ENCODE results near the gene RBM47. TPM values are rescaled to one million over a fixed set of nuclear protein-coding genes. Genes with fewer than 3 reads are reported as not detected.
A peak's percentile ranks its signal among the peaks of the same experiment; 100 is the strongest.

RBM47 gene
- total RNA-seq, 4 donors from 2014 or later = 182 to 423 (median 320) TPM

- H3K4me3 ChIP-seq = no peak overlapping the region
- no peak overlapping the region for H3K27ac ChIP-seq
- DNase-seq = no peak
- peaks cover 0 to 5% (median 0%) of the 10 kb centered on the region in 3 donors for H3K36me3 ChIP-seq
- H3K9me3 ChIP-seq = no peaks in the 10 kb centered on the region
- no peaks in the 10 kb centered on the region for H3K27me3 ChIP-seq
- H3K4me1 ChIP-seq = peaks cover 0 to 37% (median 0%) of the 10 kb centered on the region in 4 donors
- no peak for TF ChIP-seq POLR2A (IDR thresholded peaks at IDR 0.05)
- TF ChIP-seq, protein P1, sequence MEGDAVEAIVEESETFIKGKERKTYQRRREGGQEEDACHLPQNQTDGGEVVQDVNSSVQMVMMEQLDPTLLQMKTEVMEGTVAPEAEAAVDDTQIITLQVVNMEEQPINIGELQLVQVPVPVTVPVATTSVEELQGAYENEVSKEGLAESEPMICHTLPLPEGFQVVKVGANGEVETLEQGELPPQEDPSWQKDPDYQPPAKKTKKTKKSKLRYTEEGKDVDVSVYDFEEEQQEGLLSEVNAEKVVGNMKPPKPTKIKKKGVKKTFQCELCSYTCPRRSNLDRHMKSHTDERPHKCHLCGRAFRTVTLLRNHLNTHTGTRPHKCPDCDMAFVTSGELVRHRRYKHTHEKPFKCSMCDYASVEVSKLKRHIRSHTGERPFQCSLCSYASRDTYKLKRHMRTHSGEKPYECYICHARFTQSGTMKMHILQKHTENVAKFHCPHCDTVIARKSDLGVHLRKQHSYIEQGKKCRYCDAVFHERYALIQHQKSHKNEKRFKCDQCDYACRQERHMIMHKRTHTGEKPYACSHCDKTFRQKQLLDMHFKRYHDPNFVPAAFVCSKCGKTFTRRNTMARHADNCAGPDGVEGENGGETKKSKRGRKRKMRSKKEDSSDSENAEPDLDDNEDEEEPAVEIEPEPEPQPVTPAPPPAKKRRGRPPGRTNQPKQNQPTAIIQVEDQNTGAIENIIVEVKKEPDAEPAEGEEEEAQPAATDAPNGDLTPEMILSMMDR (IDR thresholded peaks at IDR 0.05) = no peak
Measured at GRCh38 chr4:40486534-40486933, 143.1 kb downstream of the RBM47 start.

DNA sequence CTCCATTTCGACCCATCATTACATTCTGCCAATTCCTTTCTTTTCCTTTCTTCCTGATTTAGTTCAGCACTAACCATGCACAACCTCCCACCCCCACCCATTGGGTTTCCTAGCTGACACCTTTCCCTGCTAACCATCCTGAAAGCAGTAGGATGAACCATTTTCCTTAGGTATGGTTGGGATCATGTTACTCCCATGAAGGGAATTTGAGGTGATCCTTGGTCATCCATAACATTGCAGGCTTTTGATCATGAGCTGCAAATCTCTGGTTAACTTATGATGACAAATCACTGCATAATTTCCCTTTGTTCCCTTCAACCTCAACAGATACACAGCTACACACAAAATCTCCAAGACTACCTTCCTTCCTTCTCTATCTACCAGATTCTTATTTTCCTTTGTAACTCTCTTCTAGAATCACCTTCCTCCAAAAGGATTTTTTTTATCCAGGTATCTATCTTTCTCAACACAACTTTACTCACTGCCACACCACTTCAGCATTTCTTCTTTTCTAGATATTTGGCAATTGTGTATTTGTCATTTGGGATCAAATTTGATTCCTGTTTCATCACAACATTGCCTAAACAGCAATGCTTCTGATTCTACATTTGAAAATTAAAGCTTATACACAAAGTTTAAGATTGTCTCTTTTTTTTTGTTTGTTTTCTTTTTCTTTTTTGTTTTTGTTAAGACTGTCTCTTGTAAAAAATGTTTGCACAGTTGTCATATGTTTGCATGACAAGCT lies 145.1 kb downstream of the RBM47 start:
- Histone ChIP-seq H3K27ac (no peak overlapping the region), H3K4me3 (no peak overlapping the region), H3K36me3 (peaks cover 0 to 5% (median 0%) of the 10 kb centered on the region in 3 donors), H3K9me3 (no peaks in the 10 kb centered on the region), H3K4me1 (peaks cover 0 to 34% (median 0%) of the 10 kb centered on the region in 4 donors), H3K27me3 (no peaks in the 10 kb centered on the region)
- DNase-seq = no peak
- TF ChIP-seq POLR2A (IDR thresholded peaks at IDR 0.05) = no peak
- TF ChIP-seq, protein P1 (IDR thresholded peaks at IDR 0.05) = no peak

GRCh38 chr4:40482985-40483647 lies 146.5 kb downstream of the RBM47 start:
- H3K4me1 ChIP-seq = peaks cover 0 to 21% (median 0%) of the 10 kb centered on the region in 4 donors
- H3K27me3 ChIP-seq = no peaks in the 10 kb centered on the region
- DNase-seq = no peak
- TF ChIP-seq, protein P1 (IDR thresholded peaks at IDR 0.05) = no peak
- H3K4me3 ChIP-seq = no peak overlapping the region
- no peak overlapping the region for H3K27ac ChIP-seq
- peaks cover 0 to 5% (median 0%) of the 10 kb centered on the region in 3 donors for H3K36me3 ChIP-seq
- no peaks in the 10 kb centered on the region for H3K9me3 ChIP-seq

- DNase-seq = no peak
- peaks cover 0 to 5% (median 0%) of the 10 kb centered on the region in 3 donors for H3K36me3 ChIP-seq
- H3K9me3 ChIP-seq = no peaks in the 10 kb centered on the region
- no peak overlapping the region for H3K4me3 ChIP-seq
- no peak for TF ChIP-seq POLR2A (IDR thresholded peaks at IDR 0.05)
- TF ChIP-seq, protein P1 (IDR thresholded peaks at IDR 0.05) = no peak
- H3K27ac ChIP-seq = peak overlapping the region in 1 of 4 donors; percentile 14
- H3K27me3 ChIP-seq = no peaks in the 10 kb centered on the region
- peaks cover 0 to 23% (median 0%) of the 10 kb centered on the region in 4 donors for H3K4me1 ChIP-seq
Measured at GRCh38 chr4:40481977-40482376, 147.7 kb downstream of the RBM47 start.

DNA sequence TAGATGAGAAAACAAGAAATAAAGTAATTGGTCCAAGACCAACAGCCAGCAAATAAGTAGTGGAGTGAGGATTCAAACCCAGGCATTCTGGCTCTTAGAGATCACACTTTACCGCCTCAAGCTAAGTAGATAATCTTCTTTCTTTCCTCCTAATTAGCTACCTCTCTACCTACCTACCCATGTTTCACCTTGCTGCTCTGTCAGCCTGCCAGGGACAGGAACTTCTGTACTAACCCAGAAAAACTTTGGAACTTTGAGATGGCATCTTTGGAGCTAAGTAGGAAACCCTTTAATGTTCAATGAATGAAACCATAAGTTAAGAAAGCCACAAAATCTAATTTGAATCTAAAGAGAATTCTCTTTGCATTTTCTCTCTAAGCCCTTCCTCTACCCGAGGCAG lies 149.4 kb downstream of the RBM47 start:
- Histone ChIP-seq H3K4me3 (no peak overlapping the region), H3K27ac (no peak overlapping the region), H3K27me3 (no peaks in the 10 kb centered on the region), H3K4me1 (peaks cover 0 to 34% (median 0%) of the 10 kb centered on the region in 4 donors), H3K36me3 (peaks cover 0 to 5% (median 0%) of the 10 kb centered on the region in 3 donors), H3K9me3 (no peaks in the 10 kb centered on the region)
- TF ChIP-seq, protein P1 (IDR thresholded peaks at IDR 0.05) = no peak
- TF ChIP-seq POLR2A (IDR thresholded peaks at IDR 0.05) = no peak
- DNase-seq = no peak

All from Peyer's patch (tissue), 4 donors.